Measurements from ENCODE around the gene ST14. TPM values are rescaled to one million over a fixed set of nuclear protein-coding genes. Genes with fewer than 3 reads are reported as not detected.

The ST14 gene
- total RNA-seq, 2 donors from 2014 or later = 0.81 to 1.1 TPM

DNA sequence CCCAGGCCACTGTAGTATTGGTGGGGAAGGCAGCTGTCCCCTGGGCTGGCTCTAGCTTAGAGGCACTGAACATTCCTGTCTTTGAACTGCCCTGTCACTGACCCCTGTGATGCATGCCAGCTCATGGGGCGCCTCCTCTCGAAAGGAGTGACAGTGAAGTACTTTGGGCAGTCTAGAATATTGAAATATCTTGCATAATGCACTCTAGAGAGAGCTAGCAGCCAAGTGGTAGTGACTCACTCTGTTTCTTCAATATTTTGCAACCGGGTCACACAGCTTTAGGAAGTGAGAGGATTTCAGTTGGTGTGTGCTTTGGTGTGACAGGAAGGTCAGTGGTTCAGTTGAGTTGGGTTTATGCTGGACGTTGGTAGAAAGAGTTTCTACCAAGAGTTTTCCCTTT lies 35.5 kb upstream of the ST14 start:
- Mint-ChIP-seq H3K27ac (no peak overlapping the region), H3K4me3 (peak overlapping the region; percentile 56), H3K27me3 (peaks cover 15% of the 10 kb centered on the region), H3K36me3 (ENCODE audit: low read depth) (peaks cover 8% of the 10 kb centered on the region), H3K4me1 (peaks cover 26% of the 10 kb centered on the region)
- no peaks in the 10 kb centered on the region for H3K9me3 ChIP-seq (ENCODE audit: control insufficient read depth, low read length, poor library complexity, severe bottlenecking)
- no peak for DNase-seq
- ATAC-seq = peak; percentile 29

- no peak for ATAC-seq
- Mint-ChIP-seq H3K27ac (no peak overlapping the region), H3K27me3 (no peaks in the 10 kb centered on the region), H3K36me3 (ENCODE audit: low read depth) (peaks cover 8% of the 10 kb centered on the region), H3K4me3 (no peak overlapping the region), H3K4me1 (peaks cover 14% of the 10 kb centered on the region)
- H3K9me3 ChIP-seq (ENCODE audit: control insufficient read depth, low read length, poor library complexity, severe bottlenecking) = no peaks in the 10 kb centered on the region
- DNase-seq = no peak
Measured at GRCh38 chr11:130125638-130126037, 33.9 kb upstream of the ST14 start.

DNA sequence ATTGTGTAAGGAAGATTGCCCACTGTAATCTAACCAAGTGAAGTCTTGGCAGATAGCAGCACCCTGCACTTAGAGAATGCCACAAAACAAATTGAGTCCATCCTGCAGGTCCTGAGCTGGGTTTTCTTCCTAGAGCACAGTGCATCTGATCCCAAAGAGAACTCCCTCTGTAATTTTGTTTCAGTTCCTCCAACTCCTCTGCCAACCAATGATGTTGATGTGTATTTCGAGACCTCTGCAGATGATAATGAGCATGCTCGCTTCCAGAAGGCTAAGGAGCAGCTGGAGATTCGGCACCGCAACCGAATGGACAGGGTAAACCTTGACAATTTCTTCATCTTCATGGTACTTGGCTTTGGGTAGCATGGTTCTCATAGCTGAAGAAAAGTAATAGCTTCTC lies 33.1 kb upstream of the ST14 start:
- Mint-ChIP-seq H3K27ac (no peak overlapping the region), H3K36me3 (ENCODE audit: low read depth) (peaks cover 8% of the 10 kb centered on the region)
- no peak for DNase-seq

DNA sequence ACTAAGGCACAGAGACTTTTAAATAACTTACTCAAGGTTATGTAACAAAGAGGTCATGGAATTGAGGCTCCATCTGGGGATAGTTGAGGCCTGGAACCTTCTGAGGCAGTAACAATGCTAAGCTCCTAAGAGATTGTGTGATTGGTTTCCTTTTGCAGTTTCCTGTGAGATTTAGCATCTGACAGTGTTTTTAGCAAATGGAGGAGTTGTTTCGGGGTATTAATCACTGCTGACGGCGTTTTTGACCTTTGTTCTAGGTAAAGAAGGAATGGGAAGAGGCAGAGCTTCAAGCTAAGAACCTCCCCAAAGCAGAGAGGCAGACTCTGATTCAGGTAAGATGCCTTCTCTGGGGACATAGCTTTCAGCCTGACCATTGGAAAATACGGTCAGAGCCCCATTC lies 32.1 kb upstream of the ST14 start:
- Mint-ChIP-seq H3K4me3 (no peak overlapping the region), H3K4me1 (peaks cover 2% of the 10 kb centered on the region), H3K36me3 (ENCODE audit: low read depth) (peaks cover 3% of the 10 kb centered on the region), H3K27me3 (no peaks in the 10 kb centered on the region), H3K27ac (no peak overlapping the region)
- no peaks in the 10 kb centered on the region for H3K9me3 ChIP-seq (ENCODE audit: control insufficient read depth, low read length, poor library complexity, severe bottlenecking)
- ATAC-seq (no peak), DNase-seq (no peak)

More for the DNA sequence above, 33.1 kb upstream of the ST14 start:
- H3K27me3 Mint-ChIP-seq = no peaks in the 10 kb centered on the region
- peaks cover 10% of the 10 kb centered on the region for H3K4me1 Mint-ChIP-seq
- no peak overlapping the region for H3K4me3 Mint-ChIP-seq
- ATAC-seq = no peak
- H3K9me3 ChIP-seq (ENCODE audit: control insufficient read depth, low read length, poor library complexity, severe bottlenecking) = no peaks in the 10 kb centered on the region

DNA sequence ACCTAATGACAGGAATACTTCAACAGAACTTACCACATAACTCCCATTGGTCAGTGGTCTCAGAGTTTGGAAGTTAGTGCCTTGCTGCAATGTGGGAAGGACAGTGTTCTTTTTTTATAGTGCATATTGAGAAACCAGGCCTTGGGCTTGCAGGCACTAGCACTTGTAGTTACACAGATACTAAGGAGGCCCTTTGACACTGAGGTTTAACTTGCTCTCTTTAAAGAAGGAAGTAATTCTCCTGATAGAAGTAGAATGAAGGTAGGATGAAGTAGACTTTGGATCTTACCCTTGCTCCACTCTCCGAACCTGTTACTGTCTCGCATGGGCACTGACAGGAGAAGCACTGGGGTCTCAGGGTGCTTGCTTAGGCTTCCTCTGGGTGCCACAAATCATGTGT lies 31.0 kb upstream of the ST14 start:
- no peak overlapping the region for H3K27ac Mint-ChIP-seq
- H3K9me3 ChIP-seq (ENCODE audit: control insufficient read depth, low read length, poor library complexity, severe bottlenecking) = no peaks in the 10 kb centered on the region
- DNase-seq (no peak), ATAC-seq (no peak)
- no peaks in the 10 kb centered on the region for H3K27me3 Mint-ChIP-seq
- no peaks in the 10 kb centered on the region for H3K36me3 Mint-ChIP-seq (ENCODE audit: low read depth)
- H3K4me1 Mint-ChIP-seq = peaks cover 2% of the 10 kb centered on the region
- no peak overlapping the region for H3K4me3 Mint-ChIP-seq

DNA sequence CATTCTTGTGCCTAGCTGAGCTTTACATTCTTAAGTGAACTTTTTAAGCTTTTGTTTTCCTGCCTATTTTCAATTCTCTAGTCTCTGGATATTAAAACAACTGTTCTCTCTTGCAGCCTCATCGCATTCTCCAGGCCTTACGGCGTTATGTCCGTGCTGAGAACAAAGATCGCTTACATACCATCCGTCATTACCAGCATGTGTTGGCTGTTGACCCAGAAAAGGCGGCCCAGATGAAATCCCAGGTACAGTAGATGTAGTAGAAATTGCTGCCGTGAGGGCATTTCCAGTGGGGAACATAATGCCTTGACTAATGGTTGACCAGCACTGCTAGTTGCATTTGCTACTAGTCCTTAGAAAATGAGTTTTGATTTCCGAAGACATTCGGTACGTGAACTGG lies 29.7 kb upstream of the ST14 start:
- H3K9me3 ChIP-seq (ENCODE audit: control insufficient read depth, low read length, poor library complexity, severe bottlenecking) = no peaks in the 10 kb centered on the region
- DNase-seq (no peak), ATAC-seq (no peak)
- H3K4me3 Mint-ChIP-seq = no peak overlapping the region
- H3K27ac Mint-ChIP-seq = no peak overlapping the region
- H3K27me3 Mint-ChIP-seq = no peaks in the 10 kb centered on the region
- H3K4me1 Mint-ChIP-seq = peaks cover 2% of the 10 kb centered on the region
- H3K36me3 Mint-ChIP-seq (ENCODE audit: low read depth) = peaks cover 9% of the 10 kb centered on the region

DNA sequence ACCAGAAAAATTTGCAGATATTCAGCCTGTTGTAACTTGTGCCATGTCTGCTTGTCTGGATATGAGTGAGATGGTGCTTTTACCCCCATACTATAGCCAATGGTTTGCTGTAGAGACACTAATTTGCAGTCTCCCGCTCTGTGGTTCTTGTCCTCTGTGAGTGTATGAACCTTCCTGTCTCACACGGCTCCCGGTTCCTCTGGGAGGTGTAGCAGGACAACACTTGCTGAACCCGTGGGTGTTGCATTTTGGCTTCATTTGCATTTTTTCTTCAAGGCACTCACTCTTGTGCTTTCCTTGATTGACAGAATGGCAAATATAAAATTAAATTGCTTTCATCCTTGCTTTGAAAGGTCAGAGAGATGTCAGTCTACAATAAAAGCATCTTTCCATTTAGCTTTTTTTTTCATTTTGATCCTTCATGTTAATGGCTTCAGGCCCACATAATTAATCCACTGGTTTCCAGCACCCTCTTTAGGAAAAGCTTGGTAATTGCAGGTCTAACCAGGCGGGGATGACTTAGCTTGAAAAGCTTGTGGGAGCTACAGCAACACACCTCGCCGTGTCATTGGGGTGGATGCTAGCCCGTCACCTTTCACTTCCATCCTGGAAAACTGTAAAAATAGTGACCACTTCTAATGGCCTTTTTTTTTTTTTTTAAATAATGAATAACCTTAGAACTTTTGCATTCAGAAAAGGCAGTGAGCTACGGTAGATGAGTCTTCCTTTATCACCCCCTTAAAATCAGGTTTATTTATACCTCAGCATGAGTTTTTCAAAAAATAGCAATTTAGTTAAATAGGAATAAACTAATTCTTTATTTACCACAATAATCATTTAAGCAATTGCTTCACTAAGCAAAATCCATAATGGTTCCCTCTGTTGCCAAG lies 27.4 kb upstream of the ST14 start:
- Mint-ChIP-seq H3K27me3 (no peaks in the 10 kb centered on the region), H3K36me3 (ENCODE audit: low read depth) (peaks cover 9% of the 10 kb centered on the region), H3K27ac (no peak overlapping the region), H3K4me1 (peaks cover 2% of the 10 kb centered on the region), H3K4me3 (no peak overlapping the region)
- no peaks in the 10 kb centered on the region for H3K9me3 ChIP-seq (ENCODE audit: control insufficient read depth, low read length, poor library complexity, severe bottlenecking)
- ATAC-seq = peak; percentile 86
- DNase-seq = peak in 1 of 3 donors; percentile 44

DNA sequence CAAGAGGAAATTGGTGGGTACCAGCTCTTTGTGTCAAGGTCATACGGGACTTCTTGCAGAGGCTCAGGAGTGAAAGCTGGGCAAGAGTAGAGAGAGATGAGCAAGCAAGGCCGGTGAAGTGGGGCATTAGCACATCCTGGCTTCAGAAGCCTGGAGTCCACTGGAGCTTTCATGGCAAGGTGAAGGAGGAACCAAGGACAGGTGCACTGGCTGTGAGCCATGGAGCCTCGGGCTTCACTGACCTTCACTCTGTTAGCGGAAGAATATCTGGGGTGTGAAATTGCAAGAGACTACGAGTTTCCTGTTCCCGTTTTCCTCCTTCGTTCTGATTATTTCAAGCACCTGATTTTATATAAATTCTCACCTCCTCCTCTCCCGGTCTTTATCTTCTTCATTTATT lies 25.9 kb upstream of the ST14 start:
- H3K9me3 ChIP-seq (ENCODE audit: control insufficient read depth, low read length, poor library complexity, severe bottlenecking) = no peaks in the 10 kb centered on the region
- no peak for ATAC-seq
- no peaks in the 10 kb centered on the region for H3K27me3 Mint-ChIP-seq
- H3K27ac Mint-ChIP-seq = no peak overlapping the region
- peaks cover 2% of the 10 kb centered on the region for H3K4me1 Mint-ChIP-seq
- peaks cover 11% of the 10 kb centered on the region for H3K36me3 Mint-ChIP-seq (ENCODE audit: low read depth)
- no peak overlapping the region for H3K4me3 Mint-ChIP-seq
- DNase-seq = no peak

- DNase-seq (no peak), ATAC-seq (no peak)
- H3K36me3 Mint-ChIP-seq (ENCODE audit: low read depth) = peaks cover 15% of the 10 kb centered on the region
- no peaks in the 10 kb centered on the region for H3K27me3 Mint-ChIP-seq
- H3K4me3 Mint-ChIP-seq = no peak overlapping the region
- H3K9me3 ChIP-seq (ENCODE audit: control insufficient read depth, low read length, poor library complexity, severe bottlenecking) = no peaks in the 10 kb centered on the region
- no peak overlapping the region for H3K27ac Mint-ChIP-seq
- H3K4me1 Mint-ChIP-seq = peaks cover 4% of the 10 kb centered on the region
Measured at GRCh38 chr11:130136107-130136506, 23.5 kb upstream of the ST14 start.

GRCh38 chr11:130137999-130138398 lies 21.6 kb upstream of the ST14 start:
- peaks cover 15% of the 10 kb centered on the region for H3K36me3 Mint-ChIP-seq (ENCODE audit: low read depth)
- H3K9me3 ChIP-seq (ENCODE audit: control insufficient read depth, low read length, poor library complexity, severe bottlenecking) = no peaks in the 10 kb centered on the region
- no peak for DNase-seq
- H3K27ac Mint-ChIP-seq = no peak overlapping the region
- H3K4me3 Mint-ChIP-seq = no peak overlapping the region
- H3K27me3 Mint-ChIP-seq = no peaks in the 10 kb centered on the region
- H3K4me1 Mint-ChIP-seq = peaks cover 2% of the 10 kb centered on the region
- ATAC-seq = no peak

- no peak for ATAC-seq
Measured at GRCh38 chr11:130139401-130139800, 20.2 kb upstream of the ST14 start.

DNA sequence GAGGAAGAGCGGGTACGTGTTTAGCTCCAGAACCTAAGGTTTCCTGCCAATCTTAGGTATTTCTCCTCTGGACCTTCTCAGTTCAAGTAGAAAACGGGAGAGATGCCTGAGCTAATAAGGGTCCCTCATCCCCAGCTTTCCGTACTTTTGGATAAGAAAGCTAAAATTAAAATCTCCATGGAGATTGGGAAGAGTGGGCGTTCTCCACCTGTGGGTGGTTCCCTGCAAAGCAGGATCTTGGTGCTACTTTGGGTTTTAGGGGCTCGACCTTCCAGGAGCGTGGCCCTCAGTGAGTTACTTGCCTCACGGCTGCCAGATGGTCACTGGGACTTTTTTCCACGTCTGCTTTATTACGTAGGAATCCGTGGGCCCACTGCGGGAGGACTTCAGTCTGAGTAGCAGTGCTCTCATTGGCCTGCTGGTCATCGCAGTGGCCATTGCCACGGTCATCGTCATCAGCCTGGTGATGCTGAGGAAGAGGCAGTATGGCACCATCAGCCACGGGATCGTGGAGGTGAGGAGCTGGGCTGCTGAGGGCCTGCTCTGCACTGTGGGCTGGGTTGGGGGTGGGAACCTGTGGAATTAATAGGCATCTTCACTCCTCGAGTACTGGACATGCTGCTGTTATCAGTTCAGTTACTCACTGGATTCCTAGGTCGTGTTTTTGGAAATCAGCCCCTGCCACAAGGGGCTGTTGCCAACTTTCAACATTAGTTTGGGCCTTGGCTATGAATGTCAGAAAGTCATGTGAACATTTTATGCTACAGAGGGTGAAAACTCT lies 17.8 kb upstream of the ST14 start:
- Mint-ChIP-seq H3K27ac (no peak overlapping the region), H3K4me3 (no peak overlapping the region), H3K36me3 (ENCODE audit: low read depth) (peaks cover 8% of the 10 kb centered on the region), H3K4me1 (peaks cover 9% of the 10 kb centered on the region), H3K27me3 (no peaks in the 10 kb centered on the region)
- no peaks in the 10 kb centered on the region for H3K9me3 ChIP-seq (ENCODE audit: control insufficient read depth, low read length, poor library complexity, severe bottlenecking)
- DNase-seq (no peak), ATAC-seq (no peak)

More at GRCh38 chr11:130139401-130139800, 20.2 kb upstream of the ST14 start:
- no peak for DNase-seq
- H3K9me3 ChIP-seq (ENCODE audit: control insufficient read depth, low read length, poor library complexity, severe bottlenecking) = no peaks in the 10 kb centered on the region
- Mint-ChIP-seq H3K27ac (no peak overlapping the region), H3K36me3 (ENCODE audit: low read depth) (peaks cover 10% of the 10 kb centered on the region), H3K27me3 (no peaks in the 10 kb centered on the region), H3K4me1 (peaks cover 2% of the 10 kb centered on the region), H3K4me3 (no peak overlapping the region)

DNA sequence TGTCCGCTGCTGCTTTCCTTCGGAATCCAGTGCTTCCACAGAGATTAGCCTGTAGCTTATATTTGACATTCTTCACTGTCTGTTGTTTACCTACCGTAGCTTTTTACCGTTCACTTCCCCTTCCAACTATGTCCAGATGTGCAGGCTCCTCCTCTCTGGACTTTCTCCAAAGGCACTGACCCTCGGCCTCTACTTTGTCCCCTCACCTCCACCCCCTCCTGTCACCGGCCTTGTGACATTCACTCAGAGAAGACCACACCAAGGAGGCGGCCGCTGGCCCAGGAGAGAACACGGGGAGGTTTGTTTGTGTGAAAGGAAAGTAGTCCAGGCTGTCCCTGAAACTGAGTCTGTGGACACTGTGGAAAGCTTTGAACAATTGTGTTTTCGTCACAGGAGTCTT lies 15.4 kb upstream of the ST14 start:
- Mint-ChIP-seq H3K27me3 (no peaks in the 10 kb centered on the region), H3K4me3 (no peak overlapping the region), H3K27ac (peak overlapping the region; percentile 72), H3K36me3 (ENCODE audit: low read depth) (peaks cover 6% of the 10 kb centered on the region), H3K4me1 (peaks cover 19% of the 10 kb centered on the region)
- ATAC-seq (no peak), DNase-seq (no peak)
- no peaks in the 10 kb centered on the region for H3K9me3 ChIP-seq (ENCODE audit: control insufficient read depth, low read length, poor library complexity, severe bottlenecking)

Measured in T-helper 17 cell (primary cell).